ENCODE data around the gene PDE1A. TPM values are rescaled to one million over a fixed set of nuclear protein-coding genes. Genes with fewer than 3 reads are reported as not detected.

The PDE1A gene
- total and polyA plus RNA-seq, 2 of the 13 experiments (the other 11 are each of a cell fraction or from before 2014, with no cell fraction given) = not detected

DNA sequence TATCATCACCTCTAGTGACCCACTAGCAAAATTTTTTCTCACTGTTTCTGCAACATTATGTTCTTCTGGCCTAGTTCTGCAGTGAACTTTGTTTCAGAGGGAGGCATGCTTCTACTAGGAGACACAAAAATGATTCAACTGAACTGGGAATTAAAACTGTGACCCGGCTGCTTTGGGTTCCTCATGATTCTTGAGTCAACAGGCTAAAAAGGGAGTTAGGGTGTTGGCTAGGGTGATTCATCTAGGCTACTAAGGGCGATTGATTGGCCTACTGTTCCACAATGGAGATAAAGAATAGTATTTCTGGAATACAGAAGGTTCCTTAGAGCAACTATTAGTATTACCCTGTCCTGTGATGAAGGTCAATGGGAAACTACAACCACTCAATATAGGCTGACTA lies 261.6 kb downstream of the PDE1A start (continued):
- TF ChIP-seq, protein P1, sequence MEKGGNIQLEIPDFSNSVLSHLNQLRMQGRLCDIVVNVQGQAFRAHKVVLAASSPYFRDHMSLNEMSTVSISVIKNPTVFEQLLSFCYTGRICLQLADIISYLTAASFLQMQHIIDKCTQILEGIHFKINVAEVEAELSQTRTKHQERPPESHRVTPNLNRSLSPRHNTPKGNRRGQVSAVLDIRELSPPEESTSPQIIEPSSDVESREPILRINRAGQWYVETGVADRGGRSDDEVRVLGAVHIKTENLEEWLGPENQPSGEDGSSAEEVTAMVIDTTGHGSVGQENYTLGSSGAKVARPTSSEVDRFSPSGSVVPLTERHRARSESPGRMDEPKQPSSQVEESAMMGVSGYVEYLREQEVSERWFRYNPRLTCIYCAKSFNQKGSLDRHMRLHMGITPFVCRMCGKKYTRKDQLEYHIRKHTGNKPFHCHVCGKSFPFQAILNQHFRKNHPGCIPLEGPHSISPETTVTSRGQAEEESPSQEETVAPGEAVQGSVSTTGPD (CRISPR knock-in tag; IDR thresholded peaks at IDR 0.05) = no peak
- no peak for TF ChIP-seq TSC22D2 (CRISPR knock-in tag; IDR thresholded peaks at IDR 0.05; ENCODE audit: borderline replicate concordance)
- TF ChIP-seq ZNF724P (CRISPR knock-in tag; IDR thresholded peaks at IDR 0.05; ENCODE audit: borderline replicate concordance) = no peak
- no peak for TF ChIP-seq ISL2 (CRISPR knock-in tag; IDR thresholded peaks at IDR 0.05)
- TF ChIP-seq, protein P2, sequence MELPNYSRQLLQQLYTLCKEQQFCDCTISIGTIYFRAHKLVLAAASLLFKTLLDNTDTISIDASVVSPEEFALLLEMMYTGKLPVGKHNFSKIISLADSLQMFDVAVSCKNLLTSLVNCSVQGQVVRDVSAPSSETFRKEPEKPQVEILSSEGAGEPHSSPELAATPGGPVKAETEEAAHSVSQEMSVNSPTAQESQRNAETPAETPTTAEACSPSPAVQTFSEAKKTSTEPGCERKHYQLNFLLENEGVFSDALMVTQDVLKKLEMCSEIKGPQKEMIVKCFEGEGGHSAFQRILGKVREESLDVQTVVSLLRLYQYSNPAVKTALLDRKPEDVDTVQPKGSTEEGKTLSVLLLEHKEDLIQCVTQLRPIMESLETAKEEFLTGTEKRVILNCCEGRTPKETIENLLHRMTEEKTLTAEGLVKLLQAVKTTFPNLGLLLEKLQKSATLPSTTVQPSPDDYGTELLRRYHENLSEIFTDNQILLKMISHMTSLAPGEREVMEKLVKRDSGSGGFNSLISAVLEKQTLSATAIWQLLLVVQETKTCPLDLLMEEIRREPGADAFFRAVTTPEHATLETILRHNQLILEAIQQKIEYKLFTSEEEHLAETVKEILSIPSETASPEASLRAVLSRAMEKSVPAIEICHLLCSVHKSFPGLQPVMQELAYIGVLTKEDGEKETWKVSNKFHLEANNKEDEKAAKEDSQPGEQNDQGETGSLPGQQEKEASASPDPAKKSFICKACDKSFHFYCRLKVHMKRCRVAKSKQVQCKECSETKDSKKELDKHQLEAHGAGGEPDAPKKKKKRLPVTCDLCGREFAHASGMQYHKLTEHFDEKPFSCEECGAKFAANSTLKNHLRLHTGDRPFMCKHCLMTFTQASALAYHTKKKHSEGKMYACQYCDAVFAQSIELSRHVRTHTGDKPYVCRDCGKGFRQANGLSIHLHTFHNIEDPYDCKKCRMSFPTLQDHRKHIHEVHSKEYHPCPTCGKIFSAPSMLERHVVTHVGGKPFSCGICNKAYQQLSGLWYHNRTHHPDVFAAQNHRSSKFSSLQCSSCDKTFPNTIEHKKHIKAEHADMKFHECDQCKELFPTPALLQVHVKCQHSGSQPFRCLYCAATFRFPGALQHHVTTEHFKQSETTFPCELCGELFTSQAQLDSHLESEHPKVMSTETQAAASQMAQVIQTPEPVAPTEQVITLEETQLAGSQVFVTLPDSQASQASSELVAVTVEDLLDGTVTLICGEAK (IDR thresholded peaks at IDR 0.05) = no peak
- TF ChIP-seq, protein P2 (CRISPR knock-in tag; IDR thresholded peaks at IDR 0.05) = no peak
- TF ChIP-seq, protein P3, sequence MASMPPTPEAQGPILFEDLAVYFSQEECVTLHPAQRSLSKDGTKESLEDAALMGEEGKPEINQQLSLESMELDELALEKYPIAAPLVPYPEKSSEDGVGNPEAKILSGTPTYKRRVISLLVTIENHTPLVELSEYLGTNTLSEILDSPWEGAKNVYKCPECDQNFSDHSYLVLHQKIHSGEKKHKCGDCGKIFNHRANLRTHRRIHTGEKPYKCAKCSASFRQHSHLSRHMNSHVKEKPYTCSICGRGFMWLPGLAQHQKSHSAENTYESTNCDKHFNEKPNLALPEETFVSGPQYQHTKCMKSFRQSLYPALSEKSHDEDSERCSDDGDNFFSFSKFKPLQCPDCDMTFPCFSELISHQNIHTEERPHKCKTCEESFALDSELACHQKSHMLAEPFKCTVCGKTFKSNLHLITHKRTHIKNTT (CRISPR knock-in tag; IDR thresholded peaks at IDR 0.05) = no peak
- no peak for TF ChIP-seq JUNB (CRISPR knock-in tag; IDR thresholded peaks at IDR 0.05; ENCODE audit: borderline replicate concordance)
- TF ChIP-seq ZNF260 (CRISPR knock-in tag; IDR thresholded peaks at IDR 0.05; ENCODE audit: borderline replicate concordance, low read depth) = no peak

Data from HepG2 (cell line).